Lung (tissue), 12 donors: Measurements from ENCODE around the gene DNLZ. TPM values are rescaled to one million over a fixed set of nuclear protein-coding genes. Genes with fewer than 3 reads are reported as not detected.

Experiments used
- ATAC-seq: fragments of 200-7000 bp; cut with Tn5 transposase; one replicate; pipeline ENCODE4 v1.9.1; 2020; ENCODE audit warnings: moderate number of reproducible peaks; ENCODE audit not compliant: insufficient read depth, low FRiP score
- DNase-seq, 3 donors: peaks; one replicate each; pipeline ENCODE4 v3.0.0-alpha.2; 2013 to 2017
- H3K27ac ChIP-seq, 2 donors: one replicate each; pipeline ENCODE4 v1.5.1; 2013; ENCODE audit warnings: mild to moderate bottlenecking in 2 of 2, moderate library complexity in 2 of 2, control low read depth in 1 of 2, inconsistent platforms in 1 of 2, low read depth in 1 of 2, low read length in 1 of 2
- H3K27me3 ChIP-seq, 3 donors: one replicate each; pipeline ENCODE4 v1.5.1; 2013; ENCODE audit warnings: low read length in 2 of 3; ENCODE audit not compliant: control insufficient read depth in 3 of 3, insufficient read depth in 3 of 3
- H3K36me3 ChIP-seq, 4 donors: one replicate each; pipeline ENCODE4 v1.5.1; 2013; ENCODE audit warnings: low read length in 4 of 4, mild to moderate bottlenecking in 1 of 4, moderate library complexity in 1 of 4; ENCODE audit not compliant: control insufficient read depth in 4 of 4, insufficient read depth in 4 of 4
- H3K4me1 ChIP-seq, 5 donors: one replicate each; pipeline ENCODE4 v1.5.1; 2013; ENCODE audit warnings: low read length in 5 of 5, mild to moderate bottlenecking in 2 of 5, moderate library complexity in 1 of 5; ENCODE audit not compliant: control insufficient read depth in 5 of 5, insufficient read depth in 5 of 5
- H3K4me3 ChIP-seq: one replicate; pipeline ENCODE4 v1.5.1; 2013; ENCODE audit warnings: mild to moderate bottlenecking, control low read depth, moderate library complexity
- H3K9ac ChIP-seq, 2 donors: one replicate each; pipeline ENCODE4 v1.5.1; 2013; ENCODE audit warnings: low read length in 2 of 2, control low read depth in 1 of 2; ENCODE audit not compliant: insufficient read depth in 1 of 2
- H3K9me3 ChIP-seq, 4 donors: one replicate each; pipeline ENCODE4 v1.5.1; 2013; ENCODE audit warnings: low read length in 3 of 4, mild to moderate bottlenecking in 1 of 4, moderate library complexity in 1 of 4; ENCODE audit not compliant: control insufficient read depth in 4 of 4, insufficient read depth in 3 of 4
- WGBS, 2 donors: extraction: QIAGEN DNeasy Blood & Tissue Kit; methylation state at CpG; one replicate each; pipeline ENCODE4 v1.1.7; 2013; 5-methylcytosine and 5-hydroxymethylcytosine counted together
- polyA plus RNA-seq, 2 donors: library from polyadenylated mRNA; stranded (reverse); fragments of 200-250 nt; gene quantifications; one replicate each; pipeline ENCODE4 v1.2.1, GENCODE V29; 2013
- total RNA-seq, 2 donors: library from RNA; depleted of rRNA in 1 of 2; stranded (reverse); fragments of >200 nt in 1 of 2; gene quantifications; one replicate each; pipeline ENCODE4 v1.2.1, GENCODE V29; 2014 to 2021
- TF ChIP-seq, protein P1 (sequence below): IDR thresholded peaks from 2 replicates; pipeline ENCODE4 v1.5.1; 2012; ENCODE audit warnings: mild to moderate bottlenecking; ENCODE audit errors: control extremely low read depth, extremely low read depth
- donor health status: control.
- donor health status: control.
- donor health status: Bipolar disorder and iron deficiency.
- donor health status: healthy.
- donor health status: DM: yes; HTN: yes; CAD: no.

The DNLZ gene
- total and polyA plus RNA-seq, 4 donors = 7.7 to 34.3 (median 16.8) TPM

DNA sequence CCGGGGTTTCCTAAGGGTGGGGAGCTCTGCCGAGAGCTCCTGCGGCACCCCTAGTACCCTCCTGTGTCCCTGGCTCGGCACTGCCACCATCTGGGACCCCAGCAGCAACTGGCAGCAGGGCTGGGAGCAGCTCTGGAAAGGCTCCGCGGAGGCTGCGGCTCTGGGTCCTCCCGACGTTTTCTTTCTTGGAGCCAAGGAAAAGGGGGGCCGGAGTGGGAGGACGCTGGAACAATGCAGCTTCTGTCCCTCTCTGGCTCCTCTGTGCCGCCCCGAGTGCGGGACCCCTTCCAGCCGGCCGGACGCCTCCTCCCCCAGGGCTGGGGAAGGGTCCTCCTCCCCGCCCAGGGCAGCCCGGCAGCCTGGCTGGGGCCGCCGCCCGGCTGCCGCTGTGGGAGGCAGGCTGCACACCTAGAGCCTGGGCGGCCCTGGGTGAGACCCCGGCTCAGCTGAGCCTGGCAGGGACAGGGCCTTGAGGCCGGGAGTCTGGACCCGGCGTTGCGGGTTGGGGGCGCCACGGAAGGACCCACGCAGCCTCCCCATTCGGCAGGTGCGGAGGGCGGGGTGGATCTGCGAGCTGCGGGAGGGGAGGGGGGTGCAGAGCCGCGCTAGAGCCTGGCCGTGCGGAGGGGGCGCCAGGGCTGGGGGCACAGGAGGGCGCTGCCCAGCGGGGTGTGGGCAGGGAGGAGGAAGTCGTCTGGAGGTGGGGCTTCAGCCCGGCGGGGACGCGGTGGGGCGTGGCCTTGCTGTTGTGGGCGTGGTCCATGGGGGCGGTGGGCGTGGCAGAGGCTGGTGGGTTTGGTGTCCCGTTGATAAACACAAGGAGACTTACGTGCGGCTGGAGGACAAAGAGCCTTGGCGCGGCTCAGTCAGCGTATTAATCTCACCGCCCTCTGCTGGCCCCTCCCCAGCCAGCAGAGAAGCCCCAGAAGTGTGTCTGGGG lies 21.1 kb downstream of the DNLZ start:
- TF ChIP-seq, protein P1, sequence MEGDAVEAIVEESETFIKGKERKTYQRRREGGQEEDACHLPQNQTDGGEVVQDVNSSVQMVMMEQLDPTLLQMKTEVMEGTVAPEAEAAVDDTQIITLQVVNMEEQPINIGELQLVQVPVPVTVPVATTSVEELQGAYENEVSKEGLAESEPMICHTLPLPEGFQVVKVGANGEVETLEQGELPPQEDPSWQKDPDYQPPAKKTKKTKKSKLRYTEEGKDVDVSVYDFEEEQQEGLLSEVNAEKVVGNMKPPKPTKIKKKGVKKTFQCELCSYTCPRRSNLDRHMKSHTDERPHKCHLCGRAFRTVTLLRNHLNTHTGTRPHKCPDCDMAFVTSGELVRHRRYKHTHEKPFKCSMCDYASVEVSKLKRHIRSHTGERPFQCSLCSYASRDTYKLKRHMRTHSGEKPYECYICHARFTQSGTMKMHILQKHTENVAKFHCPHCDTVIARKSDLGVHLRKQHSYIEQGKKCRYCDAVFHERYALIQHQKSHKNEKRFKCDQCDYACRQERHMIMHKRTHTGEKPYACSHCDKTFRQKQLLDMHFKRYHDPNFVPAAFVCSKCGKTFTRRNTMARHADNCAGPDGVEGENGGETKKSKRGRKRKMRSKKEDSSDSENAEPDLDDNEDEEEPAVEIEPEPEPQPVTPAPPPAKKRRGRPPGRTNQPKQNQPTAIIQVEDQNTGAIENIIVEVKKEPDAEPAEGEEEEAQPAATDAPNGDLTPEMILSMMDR = no peak
- H3K27ac ChIP-seq = peak overlapping the region; percentile 65 to 78

DNA sequence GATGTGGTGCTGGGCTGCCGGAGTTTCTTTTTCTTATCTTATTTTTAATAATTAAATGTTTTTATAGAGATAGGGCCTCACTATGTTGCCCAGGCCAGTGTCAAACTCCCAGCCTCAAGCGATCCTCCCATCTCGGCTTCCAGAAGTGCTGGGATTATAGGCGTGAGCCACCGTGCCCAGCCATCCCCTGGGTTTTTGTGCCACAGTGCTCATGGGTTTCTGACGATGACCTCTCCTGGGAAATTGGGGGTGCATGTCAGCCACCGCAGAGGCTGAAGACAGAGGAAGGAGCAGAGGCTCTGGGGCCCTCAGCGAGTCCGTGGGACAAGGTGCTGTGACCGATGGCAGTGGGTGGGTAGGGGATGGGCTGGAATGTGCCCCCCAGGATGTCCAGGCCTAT lies 21.8 kb downstream of the DNLZ start:
- 86 to 97% methylated on average over 10 of the region's 10 CpGs for WGBS, 2 donors
- Histone ChIP-seq H3K27me3 (no peaks in the 10 kb centered on the region), H3K9ac (no peak overlapping the region), H3K27ac (peak overlapping the region; percentile 26 to 78), H3K9me3 (no peaks in the 10 kb centered on the region), H3K4me1 (peaks cover 0 to 26% (median 3%) of the 10 kb centered on the region in 5 donors), H3K4me3 (no peak overlapping the region), H3K36me3 (peaks cover 0 to 25% (median 11%) of the 10 kb centered on the region in 4 donors)
- DNase-seq (no peak), ATAC-seq (no peak)
- TF ChIP-seq, protein P1 = no peak

More for the DNA sequence above, 21.1 kb downstream of the DNLZ start:
- Histone ChIP-seq H3K9me3 (no peaks in the 10 kb centered on the region), H3K4me3 (peak overlapping the region; percentile 23), H3K36me3 (peaks cover 0 to 20% (median 11%) of the 10 kb centered on the region in 4 donors), H3K4me1 (peaks cover 0 to 31% (median 3%) of the 10 kb centered on the region in 5 donors), H3K9ac (no peak overlapping the region), H3K27me3 (no peaks in the 10 kb centered on the region)
- peak; percentile 88 to 94 (median 91) for DNase-seq
- 24 to 36% methylated on average over 55 to 60 of the region's 60 CpGs for WGBS, 2 donors
- peak; percentile 48 for ATAC-seq

DNA sequence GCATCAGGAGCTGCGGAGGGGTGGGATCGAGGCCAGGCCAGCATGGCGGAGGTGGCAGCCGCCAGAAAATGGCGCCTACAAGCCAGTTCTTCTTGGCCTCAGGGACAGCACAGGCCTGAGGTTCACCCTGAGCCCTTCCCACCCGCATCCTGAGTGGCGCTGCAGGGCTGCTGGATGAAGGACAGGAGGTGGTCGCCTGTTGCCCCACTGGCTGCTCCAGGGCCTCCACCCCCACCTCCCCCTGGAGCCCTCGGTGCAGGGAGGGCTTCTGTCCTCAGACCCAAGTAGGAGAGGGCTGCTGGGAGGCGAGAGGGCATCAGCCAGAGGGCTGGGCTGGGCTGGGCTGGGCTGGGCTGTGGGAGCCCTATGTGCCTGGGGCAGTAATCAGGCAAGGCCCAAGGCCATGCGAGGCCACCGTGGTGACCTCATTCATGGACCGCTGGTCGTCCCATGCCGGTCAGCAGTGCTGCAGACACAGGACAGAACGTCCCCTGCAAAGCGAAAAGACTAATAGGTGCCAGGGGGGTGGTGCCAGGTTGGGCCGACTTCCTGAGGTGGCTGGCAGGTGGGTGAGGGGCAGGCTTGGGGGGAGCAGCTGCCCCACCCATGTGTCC lies 22.4 kb downstream of the DNLZ start:
- ATAC-seq (no peak), DNase-seq (no peak)
- Histone ChIP-seq H3K4me3 (no peak overlapping the region), H3K9me3 (no peaks in the 10 kb centered on the region), H3K27me3 (no peaks in the 10 kb centered on the region), H3K4me1 (peaks cover 0 to 24% (median 0%) of the 10 kb centered on the region in 5 donors), H3K36me3 (peaks cover 0 to 30% (median 14%) of the 10 kb centered on the region in 4 donors), H3K9ac (no peak overlapping the region), H3K27ac (peak overlapping the region in 1 of 2 donors; percentile 11)
- TF ChIP-seq, protein P1 = no peak
- WGBS, 2 donors = 92 to 93% methylated on average over 17 to 18 of the region's 18 CpGs
